Endothelial cell of umbilical vein (primary cell): Measurements from ENCODE around the gene PIWIL4. TPM values are rescaled to one million over a fixed set of nuclear protein-coding genes. Genes with fewer than 3 reads are reported as not detected.
A peak's percentile ranks its signal among the peaks of the same experiment; 100 is the strongest.

Source experiments
- BruUV-seq: library from RNA; stranded (reverse); fragments of 400-500 nt; replicated peaks from 2 replicates; lab custom pipeline; 2021; lab: Mats Ljungman, UMichigan
- CTCF ChIA-PET: fragments of 300-600, 350-600 bp; sonication (Branson Sonifier 250); formaldehyde crosslinking; loops from one replicate; lab custom pipeline; 2021; ENCODE audit warnings: antibody characterized with exemption, inconsistent platforms; lab: Charles Lee
- POLR2A ChIA-PET: fragments of 300-600, 350-600 bp; sonication (Branson Sonifier 250); formaldehyde crosslinking; loops from one replicate; lab custom pipeline; 2021; ENCODE audit warnings: antibody characterized with exemption, inconsistent platforms; lab: Charles Lee
- DNase-seq: peaks from one replicate; pipeline ENCODE4 v3.0.0-alpha.2; 2011; ENCODE audit warnings: low read depth, low spot score
- FAIRE-seq: peaks from 2 replicates; lab custom pipeline; 2011; peaks lifted over from hg19 to GRCh38; lab: Jason Lieb, UNC
- H2AFZ ChIP-seq: 2 replicates; pipeline ENCODE4 v1.6.0; 2012; ENCODE audit warnings: low read depth, low read length, control low read depth, inconsistent platforms
- H3K27ac ChIP-seq: 2 replicates; pipeline ENCODE4 v1.5.1; 2011; ENCODE audit warnings: low read depth, mild to moderate bottlenecking, control low read depth, low read length, moderate library complexity; ENCODE audit not compliant: insufficient read depth
- H3K27me3 ChIP-seq, 2 experiments: 2 replicates each; pipeline versions ENCODE4 v1.6.0 to v1.6.1; 2011; ENCODE audit warnings: low read length in 2 of 2, mixed read lengths in 1 of 2; ENCODE audit not compliant: control insufficient read depth in 2 of 2, insufficient read depth in 2 of 2
- H3K36me3 ChIP-seq, 2 experiments: 2 replicates in 1 of 2; 3 replicates in 1 of 2; pipeline ENCODE4 v1.5.1; 2011; ENCODE audit warnings: low read length in 2 of 2, mild to moderate bottlenecking in 1 of 2, moderate library complexity in 1 of 2; ENCODE audit not compliant: control insufficient read depth in 2 of 2, insufficient read depth in 2 of 2; ENCODE audit errors: extremely low read depth in 1 of 2
- H3K4me1 ChIP-seq: 3 replicates; pipeline ENCODE4 v1.5.1; 2011; ENCODE audit warnings: mild to moderate bottlenecking, low read length; ENCODE audit not compliant: control insufficient read depth, insufficient read depth; ENCODE audit errors: extremely low read depth
- H3K4me2 ChIP-seq: 2 replicates; pipeline ENCODE4 v1.6.1; 2011; ENCODE audit warnings: low read length, control low read depth, mixed read lengths; ENCODE audit not compliant: insufficient read depth
- H3K4me3 ChIP-seq, 3 experiments: fragments of 200-600 bp in 1 of 3; sonication (generic), shearing (Covaris generic) in 1 of 3; replicated peaks in 1 of 3; 2 replicates each; pipeline ENCODE4 v1.5.1; 2011 to 2016; ENCODE audit warnings: control low read depth in 3 of 3, low read length in 3 of 3, mild to moderate bottlenecking in 2 of 3, inconsistent platforms in 1 of 3, low read depth in 1 of 3, moderate library complexity in 1 of 3; ENCODE audit not compliant: insufficient read depth in 1 of 3
- H3K79me2 ChIP-seq: 2 replicates; pipeline ENCODE4 v1.6.0; 2012; ENCODE audit warnings: low read length, inconsistent platforms; ENCODE audit not compliant: control insufficient read depth, insufficient read depth
- H3K9ac ChIP-seq: replicated peaks from 2 replicates; pipeline ENCODE3; 2011; ENCODE audit warnings: low read length, control low read depth; ENCODE audit not compliant: insufficient read depth; ENCODE audit errors: extremely low read depth
- H3K9me1 ChIP-seq: replicated peaks from 3 replicates; pipeline ENCODE4 v1.6.0; 2011; ENCODE audit warnings: mild to moderate bottlenecking, low read length; ENCODE audit not compliant: control insufficient read depth, insufficient read depth; ENCODE audit errors: extremely low read depth
- H3K9me3 ChIP-seq: replicated peaks from 2 replicates; pipeline ENCODE4 v1.5.1; 2012; ENCODE audit warnings: low read length, inconsistent platforms; ENCODE audit not compliant: control insufficient read depth, insufficient read depth
- H4K20me1 ChIP-seq: replicated peaks from 2 replicates; pipeline ENCODE3; 2011; ENCODE audit warnings: mild to moderate bottlenecking, low read length; ENCODE audit not compliant: control insufficient read depth, insufficient read depth; ENCODE audit errors: extremely low read depth
- EZH2 ChIP-seq: IDR thresholded peaks from 2 replicates; pipeline ENCODE4 v1.6.1; 2012; ENCODE audit warnings: borderline replicate concordance, low read depth, mild to moderate bottlenecking, moderate library complexity, low read length, inconsistent platforms; ENCODE audit not compliant: severe bottlenecking
- FOS ChIP-seq: IDR thresholded peaks from 2 replicates; pipeline ENCODE4 v1.6.1; 2011; ENCODE audit warnings: mild to moderate bottlenecking, low read length, moderate library complexity, borderline replicate concordance; ENCODE audit not compliant: insufficient read depth
- GATA2 ChIP-seq: IDR thresholded peaks from 2 replicates; pipeline ENCODE4 v1.7.0; 2011; ENCODE audit warnings: low read depth, mild to moderate bottlenecking, moderate library complexity, mixed read lengths, low read length; ENCODE audit not compliant: insufficient read length, insufficient read depth
- JUN ChIP-seq: IDR thresholded peaks from 2 replicates; pipeline ENCODE4 v1.6.1; 2011; ENCODE audit warnings: borderline replicate concordance, low read depth; ENCODE audit not compliant: insufficient read length, insufficient read depth
- MYC ChIP-seq: IDR thresholded peaks from one replicate; pipeline ENCODE4 v1.6.1; 2011; ENCODE audit warnings: mild to moderate bottlenecking, low read depth, low read length
- POLR2A ChIP-seq: IDR thresholded peaks from 2 replicates; pipeline ENCODE4 v1.6.1; 2012; ENCODE audit warnings: low read depth, mild to moderate bottlenecking, control low read depth, low read length
- POLR2AphosphoS5 ChIP-seq: IDR thresholded peaks from 2 replicates; pipeline ENCODE4 v1.6.1; 2012; ENCODE audit warnings: low read depth, mild to moderate bottlenecking, control low read depth, low read length, moderate library complexity; ENCODE audit not compliant: insufficient read depth
- dilution Hi-C: fragments of 300-500 bp; cut with MboI; formaldehyde crosslinking; loops from one replicate; pipeline ENCODE4 v1.15.0; 2019; ENCODE audit warnings: low sequenced_read_pairs; ENCODE audit not compliant: extremely low pct_ligation_motif_present
- intact Hi-C: fragments of 100-400 bp; cut with micrococcal nuclease; formaldehyde crosslinking; loops from one replicate; pipeline ENCODE4 v1.10.0; 2022
- polyA plus RNA-seq, 4 experiments: library from polyadenylated mRNA; depleted of rRNA in 3 of 4; stranded (reverse) in 3 of 4; unstranded in 1 of 4; fragments of >200 nt; gene quantifications; 2 replicates each; pipeline versions ENCODE4 v1.2.1 to v1.2.3, GENCODE V29; 2011 to 2012; ENCODE audit warnings: missing spikeins in 1 of 4
- total RNA-seq: library from RNA; stranded (reverse); gene quantifications from 2 replicates; pipeline ENCODE4 v1.2.3, GENCODE V29; 2021
- TF ChIP-seq, protein P1 (sequence below), 2 donors: IDR thresholded peaks; 1 replicate in 1 of 2; 2 replicates in 1 of 2; pipeline ENCODE4 v1.5.1; 2011; ENCODE audit warnings: low read length in 2 of 2, mild to moderate bottlenecking in 2 of 2, moderate library complexity in 2 of 2, control low read depth in 1 of 2, inconsistent platforms in 1 of 2, low read depth in 1 of 2; ENCODE audit not compliant: insufficient read depth in 1 of 2; ENCODE audit errors: extremely low read depth in 1 of 2
- TF ChIP-seq, protein P2 (sequence below): IDR thresholded peaks from 2 replicates; pipeline ENCODE4 v1.6.1; 2011; ENCODE audit not compliant: insufficient read depth, insufficient read length

Gene PIWIL4
- total and polyA plus RNA-seq, 2 donors (not counting 3 experiments of a cell fraction or from before 2014, with no cell fraction given): 0.55 to 0.64 TPM

DNA sequence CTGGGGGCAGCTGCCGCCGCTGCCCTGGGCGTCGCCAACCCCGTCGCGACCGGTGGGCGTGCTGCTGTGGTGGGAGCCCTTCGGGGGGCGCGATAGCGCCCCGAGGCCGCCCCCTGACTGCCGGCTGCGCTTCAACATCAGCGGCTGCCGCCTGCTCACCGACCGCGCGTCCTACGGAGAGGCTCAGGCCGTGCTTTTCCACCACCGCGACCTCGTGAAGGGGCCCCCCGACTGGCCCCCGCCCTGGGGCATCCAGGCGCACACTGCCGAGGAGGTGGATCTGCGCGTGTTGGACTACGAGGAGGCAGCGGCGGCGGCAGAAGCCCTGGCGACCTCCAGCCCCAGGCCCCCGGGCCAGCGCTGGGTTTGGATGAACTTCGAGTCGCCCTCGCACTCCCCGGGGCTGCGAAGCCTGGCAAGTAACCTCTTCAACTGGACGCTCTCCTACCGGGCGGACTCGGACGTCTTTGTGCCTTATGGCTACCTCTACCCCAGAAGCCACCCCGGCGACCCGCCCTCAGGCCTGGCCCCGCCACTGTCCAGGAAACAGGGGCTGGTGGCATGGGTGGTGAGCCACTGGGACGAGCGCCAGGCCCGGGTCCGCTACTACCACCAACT, 22.4 kb upstream of the PIWIL4 start:
- CTCF ChIA-PET: interaction anchor here (1.3 kb wide), 2 partner anchors 23 to 58 kb away, joined by 3 to 4 read pairs; no protein-coding TSS in a partner anchor
- Histone ChIP-seq H3K4me1 (peaks cover 12% of the 10 kb centered on the region), H3K4me2 (peak overlapping the region; percentile 45), H2AFZ (peak overlapping the region; percentile 65), H3K36me3 (no peaks in the 10 kb centered on the region), H3K27me3 (peaks cover 4 to 6% of the 10 kb centered on the region in 2 experiments), H4K20me1 (no peaks in the 10 kb centered on the region), H3K4me3 (peak overlapping the region; percentile 11 to 57 (median 41)), H3K9me1 (no peaks in the 10 kb centered on the region), H3K27ac (peak overlapping the region; percentile 55), H3K9ac (peak overlapping the region; percentile 78), H3K79me2 (peaks cover 9% of the 10 kb centered on the region), H3K9me3 (no peaks in the 10 kb centered on the region)
- no TSS peak for BruUV-seq
- POLR2A ChIA-PET: no interaction called here
- TF ChIP-seq MYC (no peak), EZH2 (no peak), GATA2 (no peak), JUN (no peak), POLR2AphosphoS5 (no peak), POLR2A (no peak), FOS (no peak)
- TF ChIP-seq, protein P1, sequence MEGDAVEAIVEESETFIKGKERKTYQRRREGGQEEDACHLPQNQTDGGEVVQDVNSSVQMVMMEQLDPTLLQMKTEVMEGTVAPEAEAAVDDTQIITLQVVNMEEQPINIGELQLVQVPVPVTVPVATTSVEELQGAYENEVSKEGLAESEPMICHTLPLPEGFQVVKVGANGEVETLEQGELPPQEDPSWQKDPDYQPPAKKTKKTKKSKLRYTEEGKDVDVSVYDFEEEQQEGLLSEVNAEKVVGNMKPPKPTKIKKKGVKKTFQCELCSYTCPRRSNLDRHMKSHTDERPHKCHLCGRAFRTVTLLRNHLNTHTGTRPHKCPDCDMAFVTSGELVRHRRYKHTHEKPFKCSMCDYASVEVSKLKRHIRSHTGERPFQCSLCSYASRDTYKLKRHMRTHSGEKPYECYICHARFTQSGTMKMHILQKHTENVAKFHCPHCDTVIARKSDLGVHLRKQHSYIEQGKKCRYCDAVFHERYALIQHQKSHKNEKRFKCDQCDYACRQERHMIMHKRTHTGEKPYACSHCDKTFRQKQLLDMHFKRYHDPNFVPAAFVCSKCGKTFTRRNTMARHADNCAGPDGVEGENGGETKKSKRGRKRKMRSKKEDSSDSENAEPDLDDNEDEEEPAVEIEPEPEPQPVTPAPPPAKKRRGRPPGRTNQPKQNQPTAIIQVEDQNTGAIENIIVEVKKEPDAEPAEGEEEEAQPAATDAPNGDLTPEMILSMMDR (IDR thresholded peaks at IDR 0.05; ENCODE audit: extremely low read depth in 1 of 2, insufficient read depth in 1 of 2, low read depth in 1 of 2, low read length in 2 of 2): no peak
- TF ChIP-seq, protein P2, sequence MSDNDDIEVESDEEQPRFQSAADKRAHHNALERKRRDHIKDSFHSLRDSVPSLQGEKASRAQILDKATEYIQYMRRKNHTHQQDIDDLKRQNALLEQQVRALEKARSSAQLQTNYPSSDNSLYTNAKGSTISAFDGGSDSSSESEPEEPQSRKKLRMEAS: no peak
- intact Hi-C loops: loop anchor here (1.0 to 10.0 kb wide), 6 partner anchors 59 to 523 kb away; partner anchors contain the start of genes AMOTL1, CWC15 and KDM4D
- FAIRE-seq: no peak
- no peak for DNase-seq
- dilution Hi-C loops: no loop called here
